Hippocampal formation (tissue), 2 donors: ENCODE measurements around the gene KCNK13.
"Not testable (repeated sequence)": the region's sequence is repeated elsewhere in the genome, so short reads cannot be mapped to it uniquely, and the experiment has no call there.

Experiments used
- DNase-seq, 2 donors: peaks; one replicate each; lab custom pipeline; 2025; lab: John Stamatoyannopoulos, UW

The KCNK13 gene

GRCh38 chr14:90060965-90061684 lies 669 bp upstream of the KCNK13 start:
- DNase-seq = no peak

DNA sequence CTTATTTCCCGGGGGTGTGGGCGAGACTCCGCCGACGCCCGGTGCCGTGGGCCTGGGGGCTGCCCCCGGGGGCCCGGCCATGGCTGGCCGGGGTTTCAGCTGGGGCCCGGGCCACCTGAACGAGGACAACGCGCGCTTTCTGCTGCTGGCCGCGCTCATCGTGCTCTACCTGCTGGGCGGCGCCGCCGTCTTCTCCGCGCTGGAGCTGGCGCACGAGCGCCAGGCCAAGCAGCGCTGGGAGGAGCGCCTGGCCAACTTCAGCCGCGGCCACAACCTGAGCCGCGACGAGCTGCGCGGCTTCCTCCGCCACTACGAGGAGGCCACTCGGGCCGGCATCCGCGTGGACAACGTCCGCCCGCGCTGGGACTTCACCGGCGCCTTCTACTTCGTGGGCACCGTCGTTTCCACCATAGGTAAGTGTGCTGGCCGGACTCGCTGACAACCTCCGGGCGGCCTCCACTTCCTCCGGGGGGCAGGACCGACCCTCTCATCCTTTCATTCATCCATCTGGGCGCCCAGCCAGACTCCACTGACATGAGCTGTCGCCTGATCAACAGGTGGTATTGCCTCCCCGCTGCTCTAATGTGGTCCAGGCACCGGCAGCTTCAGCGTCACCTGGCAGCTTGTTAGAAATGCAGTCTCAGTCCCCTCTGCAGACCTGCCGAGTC lies 467 bp downstream of the KCNK13 start:
- DNase-seq = no peak

DNA sequence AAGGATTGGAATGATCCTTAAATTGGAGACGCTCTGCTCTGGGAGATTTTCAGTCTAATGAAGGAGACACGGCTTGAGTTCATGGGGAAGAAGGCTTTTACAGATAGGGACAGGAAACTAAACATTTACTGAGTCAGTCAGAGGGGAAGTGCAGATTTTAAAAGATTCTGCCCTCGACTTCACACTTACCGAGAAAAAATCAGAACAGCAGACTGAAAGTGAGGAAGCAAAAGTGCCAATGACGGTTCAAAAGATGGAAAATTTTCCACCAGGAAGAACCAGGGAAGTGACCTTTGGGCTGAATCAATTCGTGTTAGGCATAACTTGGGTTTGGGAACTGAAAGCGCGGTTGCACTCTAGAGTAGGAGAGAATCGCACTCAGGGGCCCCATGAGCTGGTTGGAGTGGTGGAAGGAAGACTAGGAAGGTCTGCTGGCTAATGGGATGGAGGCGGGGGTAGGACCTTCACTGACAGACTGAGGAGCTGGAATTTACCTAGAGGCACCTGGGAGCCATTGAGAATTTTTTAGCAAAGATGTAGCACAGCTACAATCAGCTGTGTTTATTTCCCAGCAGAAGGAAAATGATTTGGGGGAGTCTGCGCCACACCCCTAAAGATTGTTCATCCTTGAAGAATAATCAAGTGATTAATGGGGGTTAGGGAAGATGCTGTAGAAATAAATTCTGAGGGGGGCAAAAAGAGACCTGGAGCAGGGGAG lies 1.2 kb downstream of the KCNK13 start:
- no peak for DNase-seq

GRCh38 chr14:90072350-90072749 lies 10.6 kb downstream of the KCNK13 start:
- DNase-seq = no peak

GRCh38 chr14:90079576-90079975 lies 17.8 kb downstream of the KCNK13 start:
- DNase-seq = no peak

- peak; percentile 28 to 65 for DNase-seq
Measured at GRCh38 chr14:90087433-90087832, 25.6 kb downstream of the KCNK13 start.

DNA sequence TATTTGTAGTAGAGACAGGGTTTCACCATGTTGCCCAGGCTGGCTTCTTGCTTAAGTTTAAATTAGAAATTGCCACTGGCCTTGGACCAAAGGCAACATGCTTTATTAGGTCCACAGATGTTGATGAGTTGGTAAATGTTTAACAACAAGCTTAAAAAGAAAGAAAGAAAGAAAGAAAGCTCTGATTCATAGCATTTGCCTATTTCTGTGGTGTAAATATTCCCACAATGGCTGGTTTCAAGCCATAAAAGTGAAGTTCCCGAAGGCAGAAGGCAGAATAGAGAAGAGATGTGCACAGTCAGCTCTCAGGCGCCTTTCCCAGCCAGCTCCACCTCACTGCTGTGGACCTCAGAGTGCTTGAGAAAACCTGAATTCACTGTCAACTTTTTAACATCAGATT lies 26.4 kb downstream of the KCNK13 start:
- DNase-seq = no peak

DNA sequence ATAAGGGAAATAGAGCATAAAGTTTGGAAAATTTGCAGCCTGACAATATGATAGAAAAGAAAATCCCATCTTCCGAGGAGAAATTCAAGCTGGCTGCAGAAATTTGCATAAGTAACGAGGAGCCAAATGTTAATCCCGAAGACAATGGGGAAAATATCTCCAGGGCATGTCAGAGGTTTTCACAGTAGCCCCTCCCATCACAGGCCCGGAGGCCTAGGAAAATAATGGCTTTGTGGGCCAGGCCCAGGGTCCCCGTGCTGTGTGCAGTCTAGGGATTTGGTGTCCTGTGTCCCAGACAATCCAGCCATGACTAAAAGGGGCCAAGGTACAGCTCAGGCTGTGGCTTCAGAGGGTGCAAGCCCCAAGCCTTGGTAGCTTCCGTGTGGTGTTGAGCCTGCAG lies 27.7 kb downstream of the KCNK13 start:
- DNase-seq = not testable (repeated sequence)

DNA sequence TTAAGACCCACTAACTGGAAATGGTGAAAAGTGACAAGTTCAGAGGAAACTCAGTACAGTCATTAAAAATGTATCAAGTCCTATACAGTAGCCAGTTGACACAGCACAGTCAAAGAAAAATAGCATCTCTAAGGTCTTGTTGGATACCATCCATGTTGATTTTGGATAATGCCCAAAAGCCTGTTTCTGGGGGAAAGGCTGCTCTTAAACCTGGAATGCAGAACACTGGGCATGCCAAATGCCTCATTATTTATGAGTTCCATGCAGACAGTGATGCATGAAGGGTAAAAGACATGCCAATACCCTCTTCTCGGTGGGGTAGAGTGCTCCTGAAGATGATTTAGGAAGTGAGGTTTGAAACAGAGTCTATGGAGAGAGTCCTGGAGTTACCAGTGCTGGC lies 29.6 kb downstream of the KCNK13 start:
- no peak for DNase-seq

DNA sequence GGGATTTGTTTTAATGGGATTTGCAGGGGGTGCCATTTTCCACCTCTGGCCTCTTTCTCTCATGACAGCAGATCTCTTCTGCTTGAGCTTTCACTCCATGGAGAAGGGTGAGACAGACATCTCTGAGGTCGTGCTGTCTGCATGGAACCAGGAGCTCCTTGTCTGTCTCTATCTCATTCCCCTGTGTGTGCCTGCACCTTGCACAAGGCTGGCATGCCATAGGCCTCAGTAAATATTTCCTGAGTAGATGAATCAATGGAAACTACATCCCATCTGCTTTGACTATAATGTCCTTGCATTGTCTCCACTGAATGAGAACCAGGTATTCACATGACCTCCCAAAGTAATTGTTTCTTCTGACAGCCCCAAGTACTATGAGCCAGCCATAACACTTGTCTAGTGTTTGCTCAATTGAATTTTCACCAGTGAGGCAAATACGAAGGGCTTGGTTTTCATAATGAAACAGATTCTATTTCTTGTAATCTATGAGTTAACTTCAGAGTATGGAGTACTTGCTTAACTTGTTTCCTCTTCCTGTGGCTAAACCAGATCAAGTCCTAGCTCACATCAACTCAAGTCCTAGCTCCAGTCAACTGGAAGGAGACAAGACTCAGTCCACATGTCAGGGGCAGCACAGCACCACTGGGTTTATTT lies 32.3 kb downstream of the KCNK13 start:
- DNase-seq = no peak

GRCh38 chr14:90095096-90095495 lies 33.3 kb downstream of the KCNK13 start:
- DNase-seq = no peak

GRCh38 chr14:90096566-90096965 lies 34.8 kb downstream of the KCNK13 start:
- no peak for DNase-seq

GRCh38 chr14:90103808-90104207 lies 42.0 kb downstream of the KCNK13 start:
- DNase-seq = no peak

- no peak for DNase-seq
Measured at GRCh38 chr14:90105756-90106155, 44.0 kb downstream of the KCNK13 start.

GRCh38 chr14:90107789-90108188 lies 46.0 kb downstream of the KCNK13 start:
- no peak for DNase-seq

DNA sequence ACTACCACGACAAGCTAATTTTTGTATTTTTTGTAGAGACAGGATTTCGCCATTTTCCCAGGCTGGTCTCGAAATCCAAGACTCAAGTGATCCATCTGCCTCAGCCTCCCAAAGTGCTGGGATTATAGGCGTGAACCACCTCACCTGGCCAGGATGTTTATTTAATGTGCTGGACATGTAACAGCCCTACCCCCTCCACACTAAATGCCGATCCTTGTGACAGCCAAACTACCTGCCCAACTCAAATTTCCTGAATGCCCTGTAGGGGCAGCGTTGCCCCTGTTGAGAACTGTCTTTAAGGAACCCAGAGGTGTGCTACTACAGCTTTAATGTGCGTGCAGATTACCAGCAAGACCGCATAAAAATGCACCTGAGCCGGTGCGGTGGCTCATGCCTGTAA lies 48.1 kb downstream of the KCNK13 start:
- no peak for DNase-seq

- DNase-seq = no peak
Measured at GRCh38 chr14:90111895-90112534, 50.2 kb downstream of the KCNK13 start.

GRCh38 chr14:90114554-90114953 lies 52.8 kb downstream of the KCNK13 start:
- no peak for DNase-seq

DNA sequence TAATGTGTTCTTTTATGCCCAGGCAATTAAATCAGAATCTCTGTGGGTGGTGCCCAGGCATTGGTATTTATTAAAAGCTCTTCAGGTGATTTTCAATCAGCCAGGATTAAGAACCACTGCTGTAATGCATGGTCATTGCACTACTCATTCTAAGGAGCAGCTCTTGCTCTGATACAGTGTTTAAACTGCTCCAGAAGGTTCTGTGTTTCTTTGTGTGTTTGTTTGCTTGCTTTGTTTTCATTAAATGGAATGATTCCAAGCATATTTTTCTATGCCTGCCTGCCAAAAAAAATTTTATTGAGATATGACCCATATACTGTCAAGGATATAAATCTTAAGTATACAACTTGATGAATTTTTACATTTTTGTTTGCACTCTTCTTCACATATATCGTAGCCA lies 54.0 kb downstream of the KCNK13 start:
- DNase-seq = no peak

DNA sequence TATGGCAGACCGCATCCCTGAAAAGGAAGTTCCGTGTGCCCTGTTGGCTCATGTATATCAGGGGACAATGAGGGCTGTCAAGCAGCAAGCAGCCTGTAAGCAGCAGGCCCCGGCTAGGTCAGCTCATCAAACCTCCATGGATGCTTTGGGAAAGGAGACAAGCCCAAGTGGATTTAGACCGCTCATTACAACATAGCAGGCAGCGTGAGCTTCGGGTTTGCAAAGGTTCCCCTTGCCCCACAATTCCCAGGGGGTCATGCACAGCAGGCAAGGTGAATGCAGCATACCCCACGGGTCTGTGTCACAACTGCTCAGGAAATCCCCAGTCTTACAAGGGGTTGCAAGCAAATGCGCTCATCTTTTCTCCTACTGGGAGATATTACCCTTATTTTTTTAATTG lies 54.6 kb downstream of the KCNK13 start:
- no peak for DNase-seq

DNA sequence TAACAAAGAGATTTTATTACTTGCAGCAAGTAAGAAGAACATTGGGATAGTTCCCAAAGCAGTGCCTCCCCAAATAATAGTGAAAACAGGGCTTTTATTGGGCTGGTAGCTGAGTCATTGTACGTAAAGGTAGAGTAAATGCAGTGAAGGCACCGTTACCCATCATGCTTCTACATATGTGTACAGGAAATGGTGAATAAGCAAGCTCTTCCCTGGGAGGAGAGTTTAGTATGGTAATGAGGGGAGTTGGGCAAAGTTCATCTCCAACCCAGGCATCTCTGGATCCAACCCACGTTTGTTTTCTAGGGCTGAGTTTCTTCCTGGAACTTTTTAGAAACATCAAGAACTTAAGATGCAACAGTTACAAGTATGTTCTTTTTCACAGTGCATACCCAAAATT lies 56.2 kb downstream of the KCNK13 start:
- DNase-seq = no peak

DNA sequence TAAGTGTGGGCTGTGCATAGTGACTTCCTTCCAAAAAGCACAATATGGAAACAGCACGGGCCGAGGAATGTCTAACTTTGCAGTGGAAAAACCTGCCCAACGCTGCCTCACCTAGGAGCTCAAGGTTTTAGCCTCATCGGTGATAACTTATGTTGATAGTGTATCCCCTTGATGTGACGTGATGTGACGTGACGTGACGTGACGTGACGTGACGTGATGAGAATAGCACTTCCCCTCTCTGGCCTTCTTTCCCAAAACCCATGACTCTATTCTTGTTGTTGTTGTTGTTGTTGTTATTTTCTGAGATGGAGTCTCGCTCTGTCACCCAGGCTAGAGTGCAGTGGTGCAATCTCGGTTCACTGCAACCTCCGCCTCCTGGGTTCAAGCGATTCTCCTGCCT lies 64.5 kb downstream of the KCNK13 start:
- DNase-seq = no peak
